GM21619 (cell line): ENCODE results near the gene B2M.
A peak's percentile ranks its signal among the peaks of the same experiment; 100 is the strongest.
"Not testable (repeated sequence)": the region's sequence is repeated elsewhere in the genome, so short reads cannot be mapped to it uniquely, and the experiment has no call there.

Experiments
- ATAC-seq: cut with Tn5 transposase; IDR thresholded peaks from one replicate; pipeline ENCODE4 v1.9.1; 2021; ENCODE audit not compliant: unreplicated experiment

Gene B2M

DNA sequence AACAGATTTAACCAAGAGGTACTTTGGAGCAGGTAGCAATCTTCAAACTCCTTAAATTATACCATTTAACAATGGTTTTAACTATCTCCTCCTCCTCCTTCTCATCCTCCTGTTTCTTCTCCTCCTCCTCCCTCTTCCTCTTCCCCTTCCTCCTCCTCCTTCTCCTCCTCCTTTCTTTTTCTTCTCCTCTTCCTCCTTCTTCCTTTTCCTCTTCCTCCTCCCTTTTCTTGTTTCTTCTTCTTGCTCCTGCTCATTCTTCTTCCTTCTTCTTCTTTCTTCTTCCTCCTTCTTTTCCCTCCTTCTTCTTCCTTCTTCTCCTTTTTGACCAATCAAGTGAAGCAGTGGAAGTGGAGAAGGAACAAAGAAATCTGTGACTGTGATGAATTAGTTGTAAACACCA is 14.3 kb upstream of the B2M start:
- ATAC-seq = no peak

DNA sequence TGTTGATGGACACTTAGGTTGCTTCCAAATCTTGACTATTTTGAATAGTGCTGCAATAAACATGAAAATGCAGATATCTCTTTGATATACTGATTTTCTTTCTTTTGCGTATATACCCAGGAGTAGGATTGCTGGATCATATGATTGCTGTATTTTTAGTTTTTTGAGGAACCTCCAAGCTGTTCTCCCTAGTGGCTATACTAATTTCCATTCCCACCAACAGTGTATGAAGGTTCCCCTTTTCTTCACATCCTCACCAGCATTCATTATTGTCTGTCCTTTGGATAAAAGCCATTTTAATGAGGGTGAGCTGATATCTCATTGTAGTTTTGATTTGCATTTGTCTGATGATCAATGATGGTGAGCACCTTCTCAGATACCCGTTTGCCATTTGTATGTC is 12.7 kb upstream of the B2M start:
- ATAC-seq = no peak

DNA sequence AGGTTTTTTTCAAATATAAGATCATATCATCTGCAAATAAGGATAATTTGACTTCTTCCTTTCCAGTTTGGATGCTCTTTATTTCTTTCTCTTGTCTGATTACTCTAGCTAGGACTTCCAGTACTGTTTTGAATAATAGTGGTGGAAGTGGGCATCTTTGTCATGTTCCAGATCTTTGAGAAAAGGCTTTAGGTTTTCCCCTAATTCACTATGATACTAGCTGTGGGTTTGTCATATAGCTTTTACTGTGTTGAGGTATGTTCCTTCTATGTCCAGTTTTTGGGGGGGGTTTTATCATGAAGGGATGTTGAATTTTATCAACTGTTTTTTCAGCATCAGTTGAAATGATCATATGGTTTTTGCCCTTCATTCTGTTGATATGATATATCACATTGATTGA is 10.6 kb upstream of the B2M start:
- not testable (repeated sequence) for ATAC-seq

DNA sequence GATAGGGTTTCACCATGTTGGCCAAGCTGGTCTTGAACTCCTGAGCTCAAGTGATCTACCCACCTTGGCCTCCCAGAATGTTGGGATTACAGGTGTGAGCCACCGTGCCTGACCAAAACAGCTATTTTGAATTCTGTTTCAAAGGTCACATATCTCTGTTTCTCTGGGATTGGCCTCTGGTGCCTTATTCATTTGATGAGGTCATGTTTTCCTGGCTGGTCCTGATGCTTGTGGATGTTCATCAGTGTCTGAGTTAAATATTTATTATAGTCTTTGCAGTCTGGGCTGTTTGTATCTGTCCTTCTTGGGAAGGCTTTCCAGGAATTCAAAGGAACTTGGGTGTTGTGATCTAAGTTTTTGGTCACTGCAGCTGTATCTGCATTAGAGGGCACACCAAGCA is 5.3 kb upstream of the B2M start:
- ATAC-seq = no peak

DNA sequence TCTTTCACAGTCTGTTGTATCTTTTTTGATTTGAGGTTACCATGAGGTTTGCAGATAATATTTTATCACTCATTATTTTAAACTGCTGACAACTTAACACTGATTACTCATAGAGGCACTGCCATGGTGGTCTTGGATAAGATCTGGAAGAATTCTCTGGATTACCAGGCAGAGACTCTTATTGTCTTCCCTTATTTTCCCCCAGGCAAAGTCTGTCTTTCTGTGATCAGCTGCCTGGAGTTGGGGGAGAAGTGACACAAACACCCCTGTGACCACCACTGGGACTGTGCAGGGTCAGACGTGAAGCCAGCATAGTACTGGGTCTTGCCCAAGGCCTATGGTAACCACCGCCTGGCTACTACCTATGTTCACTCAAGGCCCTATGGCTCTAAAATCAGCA is 4.9 kb upstream of the B2M start:
- no peak for ATAC-seq

DNA sequence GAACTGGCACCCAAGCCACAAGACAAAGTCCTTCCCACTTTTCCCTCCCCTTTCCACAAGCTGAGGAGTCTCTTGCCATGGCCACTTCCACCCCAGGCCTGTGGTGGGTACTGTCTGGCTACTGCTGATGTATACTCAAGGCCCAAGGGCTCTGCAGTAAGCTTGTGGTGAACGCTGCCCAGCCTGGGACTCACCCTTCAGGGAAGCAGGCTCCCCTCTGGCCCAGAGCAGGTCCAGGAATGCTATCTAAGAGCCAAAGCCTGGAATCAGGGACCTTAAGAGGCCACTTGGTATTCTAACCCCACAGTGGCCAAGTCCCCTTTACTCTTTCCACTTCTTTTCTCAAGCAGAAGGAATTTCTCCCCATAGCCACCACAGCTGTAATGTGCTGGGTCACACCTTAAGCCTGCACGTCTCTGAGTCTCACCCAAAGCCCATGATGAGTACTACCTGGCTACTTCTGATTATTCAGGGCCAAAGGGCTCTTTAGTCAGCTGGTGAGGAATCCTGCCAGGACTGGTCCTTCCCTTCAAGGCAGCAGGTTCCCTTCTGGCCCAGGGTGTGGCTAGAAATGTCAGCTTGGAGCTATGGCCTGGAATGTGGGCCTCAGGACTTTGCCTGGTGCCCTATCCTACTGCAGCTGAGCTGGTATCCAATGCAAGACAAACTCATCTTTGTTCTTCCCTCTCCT is 4.2 kb upstream of the B2M start:
- ATAC-seq = no peak

GRCh38 chr15:44710236-44711095 is 851 bp upstream of the B2M start:
- ATAC-seq = no peak

- peak; percentile 15 for ATAC-seq
These were observed 527 bp downstream of the B2M start for GRCh38 chr15:44711743-44712345.

DNA sequence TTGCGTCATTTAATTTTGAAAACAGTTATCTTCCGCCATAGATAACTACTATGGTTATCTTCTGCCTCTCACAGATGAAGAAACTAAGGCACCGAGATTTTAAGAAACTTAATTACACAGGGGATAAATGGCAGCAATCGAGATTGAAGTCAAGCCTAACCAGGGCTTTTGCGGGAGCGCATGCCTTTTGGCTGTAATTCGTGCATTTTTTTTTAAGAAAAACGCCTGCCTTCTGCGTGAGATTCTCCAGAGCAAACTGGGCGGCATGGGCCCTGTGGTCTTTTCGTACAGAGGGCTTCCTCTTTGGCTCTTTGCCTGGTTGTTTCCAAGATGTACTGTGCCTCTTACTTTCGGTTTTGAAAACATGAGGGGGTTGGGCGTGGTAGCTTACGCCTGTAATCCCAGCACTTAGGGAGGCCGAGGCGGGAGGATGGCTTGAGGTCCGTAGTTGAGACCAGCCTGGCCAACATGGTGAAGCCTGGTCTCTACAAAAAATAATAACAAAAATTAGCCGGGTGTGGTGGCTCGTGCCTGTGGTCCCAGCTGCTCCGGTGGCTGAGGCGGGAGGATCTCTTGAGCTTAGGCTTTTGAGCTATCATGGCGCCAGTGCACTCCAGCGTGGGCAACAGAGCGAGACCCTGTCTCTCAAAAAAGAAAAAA is 1.2 kb downstream of the B2M start:
- ATAC-seq = no peak

DNA sequence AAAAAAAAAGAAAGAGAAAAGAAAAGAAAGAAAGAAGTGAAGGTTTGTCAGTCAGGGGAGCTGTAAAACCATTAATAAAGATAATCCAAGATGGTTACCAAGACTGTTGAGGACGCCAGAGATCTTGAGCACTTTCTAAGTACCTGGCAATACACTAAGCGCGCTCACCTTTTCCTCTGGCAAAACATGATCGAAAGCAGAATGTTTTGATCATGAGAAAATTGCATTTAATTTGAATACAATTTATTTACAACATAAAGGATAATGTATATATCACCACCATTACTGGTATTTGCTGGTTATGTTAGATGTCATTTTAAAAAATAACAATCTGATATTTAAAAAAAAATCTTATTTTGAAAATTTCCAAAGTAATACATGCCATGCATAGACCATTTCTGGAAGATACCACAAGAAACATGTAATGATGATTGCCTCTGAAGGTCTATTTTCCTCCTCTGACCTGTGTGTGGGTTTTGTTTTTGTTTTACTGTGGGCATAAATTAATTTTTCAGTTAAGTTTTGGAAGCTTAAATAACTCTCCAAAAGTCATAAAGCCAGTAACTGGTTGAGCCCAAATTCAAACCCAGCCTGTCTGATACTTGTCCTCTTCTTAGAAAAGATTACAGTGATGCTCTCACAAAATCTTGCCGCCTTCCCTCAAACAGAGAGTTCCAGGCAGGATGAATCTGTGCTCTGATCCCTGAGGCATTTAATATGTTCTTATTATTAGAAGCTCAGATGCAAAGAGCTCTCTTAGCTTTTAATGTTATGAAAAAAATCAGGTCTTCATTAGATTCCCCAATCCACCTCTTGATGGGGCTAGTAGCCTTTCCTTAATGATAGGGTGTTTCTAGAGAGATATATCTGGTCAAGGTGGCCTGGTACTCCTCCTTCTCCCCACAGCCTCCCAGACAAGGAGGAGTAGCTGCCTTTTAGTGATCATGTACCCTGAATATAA is 2.0 kb downstream of the B2M start:
- ATAC-seq = no peak

- no peak for ATAC-seq
These were observed 4.0 kb downstream of the B2M start for GRCh38 chr15:44715142-44715796.

DNA sequence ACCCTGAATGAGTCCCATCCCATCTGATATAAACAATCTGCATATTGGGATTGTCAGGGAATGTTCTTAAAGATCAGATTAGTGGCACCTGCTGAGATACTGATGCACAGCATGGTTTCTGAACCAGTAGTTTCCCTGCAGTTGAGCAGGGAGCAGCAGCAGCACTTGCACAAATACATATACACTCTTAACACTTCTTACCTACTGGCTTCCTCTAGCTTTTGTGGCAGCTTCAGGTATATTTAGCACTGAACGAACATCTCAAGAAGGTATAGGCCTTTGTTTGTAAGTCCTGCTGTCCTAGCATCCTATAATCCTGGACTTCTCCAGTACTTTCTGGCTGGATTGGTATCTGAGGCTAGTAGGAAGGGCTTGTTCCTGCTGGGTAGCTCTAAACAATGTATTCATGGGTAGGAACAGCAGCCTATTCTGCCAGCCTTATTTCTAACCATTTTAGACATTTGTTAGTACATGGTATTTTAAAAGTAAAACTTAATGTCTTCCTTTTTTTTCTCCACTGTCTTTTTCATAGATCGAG is 4.5 kb downstream of the B2M start:
- ATAC-seq = no peak

DNA sequence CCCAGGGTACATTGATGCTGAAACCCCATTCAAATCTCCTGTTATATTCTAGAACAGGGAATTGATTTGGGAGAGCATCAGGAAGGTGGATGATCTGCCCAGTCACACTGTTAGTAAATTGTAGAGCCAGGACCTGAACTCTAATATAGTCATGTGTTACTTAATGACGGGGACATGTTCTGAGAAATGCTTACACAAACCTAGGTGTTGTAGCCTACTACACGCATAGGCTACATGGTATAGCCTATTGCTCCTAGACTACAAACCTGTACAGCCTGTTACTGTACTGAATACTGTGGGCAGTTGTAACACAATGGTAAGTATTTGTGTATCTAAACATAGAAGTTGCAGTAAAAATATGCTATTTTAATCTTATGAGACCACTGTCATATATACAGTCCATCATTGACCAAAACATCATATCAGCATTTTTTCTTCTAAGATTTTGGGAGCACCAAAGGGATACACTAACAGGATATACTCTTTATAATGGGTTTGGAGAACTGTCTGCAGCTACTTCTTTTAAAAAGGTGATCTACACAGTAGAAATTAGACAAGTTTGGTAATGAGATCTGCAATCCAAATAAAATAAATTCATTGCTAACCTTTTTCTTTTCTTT is 5.8 kb downstream of the B2M start:
- ATAC-seq = no peak

GRCh38 chr15:44718180-44718926 is 7.0 kb downstream of the B2M start:
- ATAC-seq = no peak

- ATAC-seq = no peak
These were observed 7.6 kb downstream of the B2M start for GRCh38 chr15:44718927-44719292.

DNA sequence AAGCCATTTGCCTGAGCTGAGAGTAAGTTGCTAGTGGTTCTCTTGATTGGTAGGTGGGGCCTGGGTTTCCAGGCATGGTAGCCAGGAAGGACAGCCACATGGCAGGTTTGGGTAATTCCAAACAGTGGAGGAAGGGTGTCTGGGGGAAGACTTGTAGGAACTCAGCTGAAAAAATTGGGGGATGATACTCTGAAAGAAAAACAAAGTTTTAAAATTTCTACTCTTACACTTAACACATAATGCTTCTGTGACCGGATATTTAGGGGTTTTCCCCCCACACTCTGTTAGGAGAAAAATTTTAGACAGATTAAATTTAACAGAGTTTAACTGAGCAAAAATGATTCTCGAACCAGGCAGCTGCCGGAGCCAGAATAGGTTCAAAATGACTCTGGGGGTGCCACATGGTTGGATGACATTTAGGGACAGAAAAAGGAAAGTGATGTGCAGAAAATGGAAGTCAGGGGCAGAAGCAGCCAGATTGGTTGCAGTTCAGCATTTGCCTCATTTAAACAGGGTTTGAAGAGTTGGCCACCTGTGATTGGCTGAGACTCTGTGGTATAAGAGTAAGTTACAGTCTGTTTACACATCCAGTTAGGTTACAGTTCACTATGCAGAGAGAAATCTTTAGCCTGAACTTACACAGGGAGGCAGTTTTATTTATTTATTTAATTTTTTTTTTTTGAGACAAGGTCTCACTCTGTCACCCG is 8.1 kb downstream of the B2M start:
- peak; percentile 43 for ATAC-seq

GRCh38 chr15:44720000-44720435 is 8.7 kb downstream of the B2M start:
- not testable (repeated sequence) for ATAC-seq
